Right atrium auricular region (tissue), 2 donors: ENCODE measurements around the gene CDC34. TPM values are rescaled to one million over a fixed set of nuclear protein-coding genes. Genes with fewer than 3 reads are reported as not detected.

Source experiments
- DNase-seq: peaks from one replicate; pipeline ENCODE4 v3.0.0-alpha.2; 2019; ENCODE audit warnings: low spot score
- H3K27ac ChIP-seq, 2 donors: fragments of 200-600 bp; sonication (generic); 1 replicate in 1 of 2; 2 replicates in 1 of 2; pipeline ENCODE4 v1.5.1; 2016 to 2019
- H3K27me3 ChIP-seq, 2 donors: fragments of 200-600 bp; sonication (generic); one replicate each; pipeline versions ENCODE4 v1.5.1 to v1.6.0; 2017 to 2019
- H3K36me3 ChIP-seq: fragments of 200-600 bp; sonication (generic); one replicate; pipeline ENCODE4 v1.5.1; 2016
- H3K4me1 ChIP-seq, 2 donors: fragments of 200-600 bp; sonication (generic); one replicate each; pipeline versions ENCODE4 v1.5.1 to v1.6.0; 2017 to 2019
- H3K4me3 ChIP-seq, 2 donors: fragments of 200-600 bp; sonication (generic); 1 replicate in 1 of 2; 2 replicates in 1 of 2; pipeline ENCODE4 v1.5.1; 2017 to 2019; ENCODE audit warnings: mild to moderate bottlenecking in 1 of 2, moderate library complexity in 1 of 2
- H3K9me3 ChIP-seq, 2 donors: fragments of 200-600 bp; sonication (generic); one replicate each; pipeline ENCODE4 v1.5.1; 2019
- CTCF ChIP-seq, 2 donors: fragments of 200-600 bp; sonication (generic); IDR thresholded peaks; one replicate each; pipeline ENCODE4 v1.5.1; 2019; ENCODE audit warnings: antibody characterized with exemption in 2 of 2
- total RNA-seq, 2 donors: library from RNA; depleted of rRNA; stranded (reverse); fragments of >200 nt; gene quantifications; one replicate each; pipeline ENCODE4 v1.1.0, GENCODE V29; 2016

Gene CDC34
- total RNA-seq, 2 donors from 2014 or later: 55.8 to 75.0 TPM

GRCh38 chr19:572140-572742 lies 40.7 kb downstream of the CDC34 start, which contains the start of gene BSG:
TSS of gene BSG (plus strand) at chr19:572596. CDS start at chr19:572635, 39 bp downstream.
- Histone ChIP-seq H3K9me3 (no peaks in the 10 kb centered on the region), H3K36me3 (no peaks in the 10 kb centered on the region), H3K4me1 (peaks cover 0 to 53% of the 10 kb centered on the region in 2 donors), H3K4me3 (peak within 1 kb of the TSS; percentile 98 to 99), H3K27me3 (no peaks in the 10 kb centered on the region), H3K27ac (peak within 1 kb of the TSS; percentile 96 to 97)
- TF ChIP-seq CTCF (IDR thresholded peaks at IDR 0.05): no peak
- peak; percentile 99 for DNase-seq

GRCh38 chr19:572743-573518 lies 41.4 kb downstream of the CDC34 start:
- Histone ChIP-seq H3K4me3 (peak overlapping the region; percentile 98 to 99), H3K36me3 (peaks cover 4% of the 10 kb centered on the region), H3K4me1 (peaks cover 0 to 60% of the 10 kb centered on the region in 2 donors), H3K9me3 (no peaks in the 10 kb centered on the region), H3K27me3 (no peaks in the 10 kb centered on the region), H3K27ac (peak overlapping the region; percentile 96 to 97)
- no peak for DNase-seq
- no peak for TF ChIP-seq CTCF (IDR thresholded peaks at IDR 0.05)

GRCh38 chr19:573519-573825 lies 41.9 kb downstream of the CDC34 start:
- no peak for TF ChIP-seq CTCF (IDR thresholded peaks at IDR 0.05)
- H3K4me1 ChIP-seq: peaks cover 0 to 66% of the 10 kb centered on the region in 2 donors
- no peak for DNase-seq

GRCh38 chr19:574658-575526 lies 43.3 kb downstream of the CDC34 start:
- Histone ChIP-seq H3K4me3 (peak overlapping the region; percentile 34 to 98), H3K4me1 (peaks cover 0 to 76% of the 10 kb centered on the region in 2 donors), H3K27ac (peak overlapping the region; percentile 96 to 97), H3K36me3 (peaks cover 17% of the 10 kb centered on the region), H3K9me3 (no peaks in the 10 kb centered on the region), H3K27me3 (no peaks in the 10 kb centered on the region)
- TF ChIP-seq CTCF (IDR thresholded peaks at IDR 0.05): no peak
- DNase-seq: no peak

More at GRCh38 chr19:573519-573825, 41.9 kb downstream of the CDC34 start:
- no peaks in the 10 kb centered on the region for H3K9me3 ChIP-seq
- peak overlapping the region; percentile 98 to 99 for H3K4me3 ChIP-seq
- peak overlapping the region; percentile 96 to 97 for H3K27ac ChIP-seq
- H3K36me3 ChIP-seq: peaks cover 9% of the 10 kb centered on the region
- no peaks in the 10 kb centered on the region for H3K27me3 ChIP-seq

- DNase-seq: peak; percentile 75
- Histone ChIP-seq H3K9me3 (no peaks in the 10 kb centered on the region), H3K4me1 (peaks cover 0 to 79% of the 10 kb centered on the region in 2 donors)
Observed at GRCh38 chr19:575527-576506, 44.3 kb downstream of the CDC34 start.

More at GRCh38 chr19:575527-576506, 44.3 kb downstream of the CDC34 start:
- TF ChIP-seq CTCF (IDR thresholded peaks at IDR 0.05): no peak
- Histone ChIP-seq H3K27ac (peak overlapping the region; percentile 96 to 97), H3K4me3 (peak overlapping the region; percentile 34 to 98), H3K27me3 (no peaks in the 10 kb centered on the region), H3K36me3 (peaks cover 25% of the 10 kb centered on the region)
